Testis (tissue), 2 donors: ENCODE results near the gene NUB1.

Source experiments
- CTCF ChIP-seq, 3 experiments: fragments of 450-650 bp in 2 of 3; fragments of 200-600 bp in 1 of 3; sonication (generic) in 1 of 3; IDR thresholded peaks; one replicate each; pipeline ENCODE4 v1.5.1; 2016 to 2019; ENCODE audit warnings: antibody characterized with exemption in 3 of 3, mild to moderate bottlenecking in 2 of 3, moderate library complexity in 1 of 3
- POLR2A ChIP-seq: fragments of 450-650 bp; IDR thresholded peaks from one replicate; pipeline ENCODE4 v1.6.1; 2017; ENCODE audit warnings: antibody characterized with exemption, mild to moderate bottlenecking, moderate library complexity

- TF ChIP-seq CTCF (IDR thresholded peaks at IDR 0.05) (no peak), POLR2A (no peak)
Observed at GRCh38 chr7:151296202-151296992, 45.2 kb upstream of the NUB1 start.
